Measurements from ENCODE around the gene HOXB3.

Gene HOXB3

DNA sequence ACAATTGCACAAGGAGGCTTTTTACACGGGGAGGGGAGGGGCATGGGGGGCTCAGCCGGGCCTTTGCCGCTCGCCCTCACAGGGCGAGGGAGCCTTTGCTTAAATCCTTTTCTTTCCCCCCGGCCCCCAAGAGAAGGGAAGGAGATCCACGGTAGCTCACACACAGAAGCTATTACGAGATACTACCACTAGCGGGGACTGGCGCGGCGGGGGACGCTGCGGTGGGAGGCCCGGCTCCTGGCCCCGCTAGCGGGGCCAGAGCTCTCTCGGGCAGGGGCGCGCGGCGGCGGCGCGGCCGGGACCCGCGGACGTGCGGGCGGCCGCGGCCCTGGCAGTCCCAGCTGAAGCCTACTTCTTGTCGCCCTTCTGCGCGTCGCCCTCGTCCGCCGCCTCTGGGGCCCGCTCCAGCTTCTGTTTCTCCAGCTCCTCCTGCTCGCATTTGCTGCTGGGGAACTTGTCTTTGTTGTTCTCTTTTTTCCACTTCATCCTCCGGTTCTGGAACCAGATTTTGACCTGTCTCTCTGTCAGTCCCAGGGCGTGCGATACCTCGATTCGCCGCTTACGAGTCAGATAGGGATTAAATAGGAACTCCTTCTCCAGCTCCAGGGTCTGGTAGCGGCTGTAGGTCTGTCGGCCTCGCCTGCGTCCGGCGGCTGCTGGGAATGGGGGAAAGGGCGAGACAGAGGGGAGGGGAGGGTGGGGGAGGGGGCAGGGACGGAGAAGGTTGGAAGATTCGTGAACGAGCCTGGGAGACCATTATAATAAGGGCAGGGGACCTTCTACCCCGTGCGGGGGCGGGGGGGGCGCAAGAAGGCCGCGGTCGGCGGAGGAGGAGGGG, 23.0 kb upstream of the HOXB3 start:
- H3K4me3 ChIP-seq (ENCODE audit: low read length), result no peak overlapping the region
- DNase-seq (ENCODE audit: low read depth), result no peak
- TF ChIP-seq, protein P1, sequence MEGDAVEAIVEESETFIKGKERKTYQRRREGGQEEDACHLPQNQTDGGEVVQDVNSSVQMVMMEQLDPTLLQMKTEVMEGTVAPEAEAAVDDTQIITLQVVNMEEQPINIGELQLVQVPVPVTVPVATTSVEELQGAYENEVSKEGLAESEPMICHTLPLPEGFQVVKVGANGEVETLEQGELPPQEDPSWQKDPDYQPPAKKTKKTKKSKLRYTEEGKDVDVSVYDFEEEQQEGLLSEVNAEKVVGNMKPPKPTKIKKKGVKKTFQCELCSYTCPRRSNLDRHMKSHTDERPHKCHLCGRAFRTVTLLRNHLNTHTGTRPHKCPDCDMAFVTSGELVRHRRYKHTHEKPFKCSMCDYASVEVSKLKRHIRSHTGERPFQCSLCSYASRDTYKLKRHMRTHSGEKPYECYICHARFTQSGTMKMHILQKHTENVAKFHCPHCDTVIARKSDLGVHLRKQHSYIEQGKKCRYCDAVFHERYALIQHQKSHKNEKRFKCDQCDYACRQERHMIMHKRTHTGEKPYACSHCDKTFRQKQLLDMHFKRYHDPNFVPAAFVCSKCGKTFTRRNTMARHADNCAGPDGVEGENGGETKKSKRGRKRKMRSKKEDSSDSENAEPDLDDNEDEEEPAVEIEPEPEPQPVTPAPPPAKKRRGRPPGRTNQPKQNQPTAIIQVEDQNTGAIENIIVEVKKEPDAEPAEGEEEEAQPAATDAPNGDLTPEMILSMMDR (conservative IDR thresholded peaks at IDR 0.05; ENCODE audit: low read depth, low read length), result peak; percentile 19

DNA sequence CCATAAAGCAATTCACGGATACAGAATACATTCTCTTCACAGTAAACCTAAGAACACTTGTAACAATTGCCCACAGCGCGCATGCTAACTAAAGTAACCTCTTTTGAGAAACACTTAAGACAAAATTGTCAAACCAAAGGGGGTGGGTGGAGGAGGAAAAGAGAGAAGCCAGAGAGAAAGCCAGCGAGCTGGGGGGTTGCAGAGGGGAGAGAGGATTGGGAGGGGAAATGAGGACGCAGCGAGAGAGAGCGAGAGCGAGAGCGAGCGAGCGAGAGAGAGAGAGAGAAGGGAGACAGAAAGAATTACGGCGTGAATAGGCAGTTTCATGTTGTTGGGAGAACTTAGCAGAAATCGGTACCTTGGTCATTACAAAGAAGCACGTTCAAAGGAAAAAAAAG, 22.4 kb upstream of the HOXB3 start:
- no peak overlapping the region for H3K4me3 ChIP-seq (ENCODE audit: low read length)
- TF ChIP-seq, protein P1 (conservative IDR thresholded peaks at IDR 0.05; ENCODE audit: low read depth, low read length), result no peak
- no peak for DNase-seq (ENCODE audit: low read depth)

DNA sequence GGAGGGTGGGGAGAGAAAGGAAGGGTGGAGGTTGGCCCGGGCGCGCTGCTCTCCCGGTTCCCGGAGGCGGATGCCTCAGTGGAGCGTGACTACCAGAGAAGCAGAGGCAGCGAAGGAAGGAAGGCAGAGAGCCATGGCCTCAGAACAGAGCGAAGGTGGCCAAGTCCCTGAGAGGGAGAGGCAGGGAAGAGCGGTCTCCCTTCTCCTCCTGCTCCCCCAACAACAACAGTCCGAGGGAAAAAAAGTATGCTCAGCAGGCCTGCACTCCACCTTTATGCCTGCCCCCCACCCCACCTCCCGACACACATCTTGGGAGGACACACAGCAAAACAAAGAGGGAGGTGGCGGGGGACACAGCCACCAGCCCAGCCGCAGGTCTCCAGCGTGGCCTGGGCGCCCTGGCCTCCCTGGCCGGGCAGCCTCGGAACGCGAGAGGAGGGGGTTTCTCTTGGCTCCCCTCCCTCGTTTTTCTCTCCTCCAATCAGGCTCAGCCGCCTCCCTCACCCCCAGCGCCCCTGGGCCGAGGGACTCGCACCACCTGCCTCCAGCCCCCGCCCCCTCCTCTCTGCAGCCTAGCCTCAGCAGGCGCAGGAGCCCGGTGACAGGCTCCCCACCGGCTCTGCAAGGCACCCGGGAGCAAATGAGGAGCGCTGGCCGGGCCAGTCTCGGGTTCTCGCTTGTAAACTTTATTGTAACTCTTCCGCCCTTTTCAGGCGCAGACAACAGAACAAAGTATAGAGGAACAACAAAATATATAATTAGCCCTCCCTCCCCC, 21.8 kb upstream of the HOXB3 start:
- DNase-seq (ENCODE audit: low read depth), result no peak
- TF ChIP-seq, protein P1 (conservative IDR thresholded peaks at IDR 0.05; ENCODE audit: low read depth, low read length), result no peak
- no peak overlapping the region for H3K4me3 ChIP-seq (ENCODE audit: low read length)

DNA sequence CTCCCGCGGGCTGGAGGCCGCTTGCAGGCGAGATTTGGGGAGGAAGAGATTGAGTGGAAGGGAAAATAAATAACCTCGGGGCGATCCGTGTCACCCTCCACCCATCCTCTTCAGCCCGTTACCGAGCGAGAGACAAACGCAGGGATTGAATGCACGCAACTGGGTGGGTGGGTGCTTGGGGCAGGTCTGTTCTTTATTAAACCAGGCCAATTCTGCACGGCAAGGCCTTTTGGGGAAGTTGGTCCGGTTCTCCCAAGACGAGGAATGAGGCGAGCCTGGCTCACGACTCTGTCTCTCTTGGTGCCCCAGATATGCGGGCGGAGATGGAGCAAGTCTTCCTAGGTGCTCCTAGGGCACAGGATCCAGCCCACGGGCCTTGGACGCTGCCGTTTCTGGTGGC, 21.2 kb upstream of the HOXB3 start:
- no peak overlapping the region for H3K4me3 ChIP-seq (ENCODE audit: low read length)
- DNase-seq (ENCODE audit: low read depth), result no peak
- TF ChIP-seq, protein P1 (conservative IDR thresholded peaks at IDR 0.05; ENCODE audit: low read depth, low read length), result no peak

DNA sequence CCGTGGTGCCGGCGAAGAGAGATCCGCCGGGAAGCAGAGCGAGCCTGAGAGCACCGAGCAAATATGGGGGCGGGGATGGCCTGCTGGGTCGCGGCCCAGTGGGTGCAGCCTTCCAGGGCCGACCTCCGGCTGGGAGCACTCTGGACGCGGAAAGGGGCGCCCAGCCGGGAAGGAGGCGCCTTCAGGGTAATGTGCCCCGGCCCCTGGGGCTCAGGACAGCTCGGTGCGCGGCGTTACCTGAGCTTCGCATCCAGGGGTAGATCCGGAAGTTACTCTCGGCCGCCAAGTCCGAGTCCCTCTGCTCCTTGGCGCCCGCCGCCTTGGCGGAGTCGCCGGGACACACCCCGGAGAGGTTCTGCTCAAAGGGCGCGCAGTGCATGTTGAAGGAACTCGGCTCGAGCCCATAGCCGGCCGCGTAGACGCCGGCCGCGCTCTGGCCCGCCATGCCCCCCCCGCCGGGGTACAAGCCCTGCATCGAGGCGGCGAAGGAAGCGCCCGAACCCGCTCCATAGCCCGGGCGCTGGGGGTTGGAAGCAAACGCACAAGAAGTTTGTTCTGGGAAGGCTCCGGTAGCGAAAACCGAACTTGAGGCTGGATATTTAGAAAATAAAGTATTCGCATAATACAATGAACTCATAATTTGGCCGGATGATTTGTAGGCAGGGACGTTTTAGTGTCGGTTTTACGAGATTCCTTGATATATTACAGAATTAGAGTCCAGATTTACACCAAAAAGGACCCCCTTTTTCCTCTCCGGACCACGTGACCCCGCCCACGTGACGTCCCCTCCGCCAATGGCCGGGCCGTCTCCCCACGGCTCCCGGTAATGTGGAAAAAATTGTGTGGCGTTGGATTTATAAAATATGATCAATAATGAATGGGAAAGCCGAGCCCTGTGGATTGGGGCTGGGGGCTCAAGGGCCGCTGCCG, 20.5 kb upstream of the HOXB3 start, which contains the start of gene HOXB7:
Gene HOXB7 (minus strand): TSS at position 736 of the 930 bp plus-strand sequence. CDS start 99 bp downstream, at position 637.
- DNase-seq (ENCODE audit: low read depth), result no peak
- H3K4me3 ChIP-seq (ENCODE audit: low read length), result no peak within 1 kb of the TSS
- TF ChIP-seq, protein P1 (conservative IDR thresholded peaks at IDR 0.05; ENCODE audit: low read depth, low read length), result no peak

DNA sequence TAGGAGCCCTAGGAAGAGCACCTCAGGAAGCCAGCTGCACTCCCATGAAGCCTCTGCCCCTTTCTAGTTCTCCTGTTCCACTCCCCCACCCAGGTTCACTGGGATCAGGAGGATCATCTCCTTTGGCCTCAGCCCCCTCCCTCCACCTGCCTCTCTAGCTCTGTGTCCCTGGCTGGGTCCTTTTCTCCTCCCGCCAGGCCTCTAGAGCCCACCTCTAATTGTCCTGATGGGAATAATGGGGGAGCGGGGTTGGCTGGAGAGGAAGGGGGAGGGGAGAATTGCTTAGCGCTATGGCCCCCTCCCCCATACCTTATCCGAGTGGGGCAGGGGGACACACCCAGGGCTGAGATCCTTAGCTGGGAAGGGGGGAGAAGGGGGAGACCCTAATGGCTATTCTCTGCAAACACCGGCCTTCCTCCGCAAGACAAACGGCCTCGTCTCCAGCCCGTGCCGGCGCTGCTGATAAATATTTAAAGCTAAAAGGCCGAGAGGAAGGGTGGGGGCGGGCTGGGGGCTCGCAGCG, 19.8 kb upstream of the HOXB3 start:
- no peak overlapping the region for H3K4me3 ChIP-seq (ENCODE audit: low read length)
- TF ChIP-seq, protein P1 (conservative IDR thresholded peaks at IDR 0.05; ENCODE audit: low read depth, low read length), result no peak
- no peak for DNase-seq (ENCODE audit: low read depth)
